LoVo (cell line): Measurements from ENCODE around the gene PLAGL2.
"Not testable (repeated sequence)": the region's sequence is repeated elsewhere in the genome, so short reads cannot be mapped to it uniquely, and the experiment has no call there.

Experiments used
- DNase-seq: peaks from one replicate; pipeline ENCODE4 v3.0.0-alpha.2; 2016; ENCODE audit warnings: low spot score

Gene PLAGL2

DNA sequence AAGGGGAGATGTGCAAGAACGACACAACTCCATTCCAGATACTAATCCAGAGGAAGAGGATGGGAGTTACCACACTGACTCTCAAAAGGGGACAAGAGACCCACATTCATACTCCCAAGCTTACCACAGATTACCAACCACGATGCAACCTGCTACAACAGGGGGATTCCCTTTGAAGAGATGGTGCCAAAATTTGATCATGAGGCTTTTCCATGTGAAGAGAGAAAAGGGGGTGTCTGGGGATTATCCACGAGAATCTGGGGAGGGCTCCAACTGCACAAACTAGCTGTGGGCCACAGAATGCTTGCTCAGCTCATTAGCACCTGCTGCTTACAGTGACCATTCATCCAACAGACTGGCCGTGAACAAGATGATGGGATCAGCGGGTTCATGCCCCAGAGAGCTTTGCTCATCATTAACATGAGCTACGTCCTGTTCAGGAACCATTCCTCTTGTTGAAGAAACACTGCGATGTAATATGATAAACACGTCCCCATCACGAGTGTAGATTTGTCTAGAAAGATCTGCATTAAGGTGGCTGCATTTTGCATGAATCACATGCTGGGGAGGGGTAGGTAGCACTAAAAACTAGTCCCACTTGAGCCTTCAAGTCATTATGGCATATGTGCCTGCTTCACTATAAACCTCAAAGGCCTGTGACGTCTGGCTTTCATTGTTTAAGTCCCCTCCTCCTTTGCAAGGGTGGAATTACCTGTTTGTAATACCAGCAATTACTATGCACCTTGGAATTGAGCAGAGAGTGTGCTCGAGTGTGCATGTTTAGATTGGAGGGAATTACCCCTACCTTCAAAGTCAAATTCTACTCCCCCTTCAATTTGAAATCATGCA is 4.0 kb downstream of the PLAGL2 start:
- no peak for DNase-seq

DNA sequence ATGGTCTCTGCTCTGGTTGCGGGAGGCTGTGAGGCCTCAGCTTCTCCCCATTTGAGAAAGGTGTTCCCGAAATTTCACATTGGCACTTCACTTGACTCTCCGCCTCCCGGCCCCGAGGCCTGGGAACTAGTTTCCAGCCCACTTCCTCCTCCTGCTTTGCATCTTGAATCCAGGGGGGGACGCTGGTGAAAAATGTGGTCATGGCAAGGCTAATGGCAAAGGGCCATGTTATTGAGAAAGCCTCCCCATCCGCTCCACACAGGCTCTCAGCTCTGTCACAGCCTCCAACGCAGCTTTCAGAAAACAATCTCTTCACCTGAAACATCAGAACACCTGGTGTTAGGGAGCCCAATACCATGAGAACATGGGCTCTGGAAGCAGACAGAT is 5.6 kb downstream of the PLAGL2 start:
- no peak for DNase-seq

- DNase-seq = no peak
These were observed 6.1 kb downstream of the PLAGL2 start for GRCh38 chr20:32201296-32201976.

DNA sequence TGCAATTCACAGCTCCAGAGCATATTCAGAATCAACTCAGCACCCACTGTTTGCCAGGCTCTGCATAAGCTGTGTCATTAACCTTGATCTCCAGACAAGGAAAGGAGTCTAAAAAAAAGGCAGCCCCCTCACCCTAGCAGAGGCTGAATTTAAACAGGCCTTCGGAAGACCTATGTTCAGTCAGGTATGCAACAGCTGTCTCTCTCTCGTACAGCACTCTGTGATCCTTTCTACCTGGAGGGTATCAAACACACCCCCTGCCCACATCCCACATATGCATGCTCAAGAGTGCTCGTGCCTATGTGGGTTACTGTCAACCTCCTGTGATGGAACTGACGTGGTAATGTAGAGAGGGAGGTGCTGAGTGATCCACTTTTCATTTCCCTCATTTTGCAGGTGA is 8.5 kb downstream of the PLAGL2 start:
- DNase-seq = no peak

- DNase-seq = not testable (repeated sequence)
These were observed 10.4 kb downstream of the PLAGL2 start for GRCh38 chr20:32197136-32197535.

DNA sequence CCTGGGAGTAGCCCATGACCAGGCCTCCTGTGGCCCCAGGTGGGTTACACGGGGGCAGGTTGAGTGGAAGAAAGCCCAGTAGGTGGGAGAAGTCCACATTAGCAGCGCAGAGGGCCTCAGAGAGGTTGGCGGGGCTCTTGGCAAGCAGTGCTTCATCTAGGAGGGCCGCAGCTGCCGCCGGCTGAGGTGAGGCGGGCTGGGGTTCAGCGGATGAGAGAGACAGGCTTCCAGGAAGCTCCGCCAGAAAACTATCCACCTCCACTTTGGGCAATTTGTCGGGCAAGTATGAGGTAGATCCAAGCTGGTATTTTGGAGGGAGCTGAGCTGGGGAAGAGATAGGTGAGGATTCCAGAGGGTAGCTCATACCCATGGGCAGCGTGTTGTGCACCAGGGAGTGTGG is 10.9 kb downstream of the PLAGL2 start:
- not testable (repeated sequence) for DNase-seq

DNA sequence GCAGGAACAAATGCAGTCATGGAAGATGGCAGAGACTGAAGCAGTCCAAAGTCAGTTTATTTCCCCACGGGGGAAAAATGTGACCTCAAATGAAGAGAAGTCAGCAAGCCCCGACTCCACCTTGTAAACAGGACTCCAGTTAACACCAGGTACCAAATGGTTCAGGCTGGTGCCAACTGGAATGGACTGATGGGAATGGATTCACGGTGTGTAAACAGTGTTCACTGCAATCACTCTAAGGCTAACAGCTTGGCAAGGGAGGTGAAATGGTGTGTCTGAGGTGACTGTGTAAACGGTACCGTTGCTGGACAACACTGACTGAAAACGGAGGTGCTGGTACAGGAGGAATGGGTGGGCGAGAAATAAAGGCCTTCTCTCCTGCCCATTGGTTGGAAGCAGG is 12.0 kb downstream of the PLAGL2 start:
- no peak for DNase-seq

- no peak for DNase-seq
These were observed 13.5 kb downstream of the PLAGL2 start for GRCh38 chr20:32193996-32194395.

GRCh38 chr20:32193336-32193735 is 14.2 kb downstream of the PLAGL2 start:
- DNase-seq = not testable (repeated sequence)

- no peak for DNase-seq
These were observed 14.8 kb downstream of the PLAGL2 start for GRCh38 chr20:32192698-32193097.

DNA sequence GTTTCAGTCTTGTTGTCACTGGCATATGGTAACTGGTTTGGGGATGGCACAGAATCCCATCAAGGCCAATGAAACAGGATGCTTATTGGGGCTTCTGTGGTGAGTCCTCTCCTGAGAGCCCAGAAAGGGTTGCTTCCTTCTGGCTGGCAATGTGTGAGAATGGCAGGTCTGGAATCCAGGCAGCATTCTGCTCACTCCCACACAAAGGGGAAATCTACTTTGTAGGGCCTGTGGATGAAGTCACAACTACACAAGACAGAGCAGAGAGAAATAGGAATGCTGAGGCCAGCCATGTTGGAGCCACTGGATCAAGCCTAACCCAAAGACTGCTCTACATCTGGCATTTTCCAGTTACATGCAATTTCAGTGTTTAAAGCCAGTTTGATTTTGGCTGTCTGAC is 15.7 kb downstream of the PLAGL2 start:
- DNase-seq = no peak

DNA sequence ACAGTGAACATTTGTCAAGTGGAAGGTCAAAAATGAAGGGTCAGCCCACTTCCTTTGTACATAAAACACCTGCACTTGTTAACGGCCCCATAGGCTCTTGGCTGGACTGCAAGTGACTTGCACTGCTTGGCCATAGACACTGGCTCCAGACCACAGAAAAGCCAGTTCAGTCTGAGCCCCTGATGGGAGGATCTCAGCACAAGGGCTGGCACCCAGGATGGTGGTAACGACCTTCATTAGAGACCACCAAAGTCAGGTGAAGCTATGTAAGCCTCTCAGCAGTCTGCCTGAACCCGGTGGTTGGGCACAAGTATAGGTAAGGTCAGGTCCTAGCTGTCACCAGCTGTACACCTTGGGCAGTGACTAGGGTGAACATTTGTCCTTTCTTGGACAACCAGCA is 16.1 kb downstream of the PLAGL2 start:
- DNase-seq = no peak

- DNase-seq = no peak
These were observed 16.7 kb downstream of the PLAGL2 start for GRCh38 chr20:32190616-32191415.

- no peak for DNase-seq
These were observed 17.6 kb downstream of the PLAGL2 start for GRCh38 chr20:32189691-32190615.

DNA sequence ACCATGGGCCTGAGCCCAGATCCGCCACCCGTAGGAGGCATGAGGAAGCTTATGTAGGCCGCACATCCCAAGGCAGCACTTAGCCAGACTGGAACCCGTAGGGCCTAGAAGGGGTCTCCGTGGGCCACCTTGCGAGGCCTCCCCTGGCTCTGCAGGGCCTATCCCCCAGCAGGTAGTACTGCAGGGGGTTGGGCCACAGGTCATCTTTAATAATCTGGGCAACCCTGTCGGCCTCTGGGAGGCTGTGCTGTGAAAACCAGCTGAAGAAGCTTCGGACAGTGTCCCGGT is 18.5 kb downstream of the PLAGL2 start:
- DNase-seq = no peak

- no peak for DNase-seq
These were observed 19.0 kb downstream of the PLAGL2 start for GRCh38 chr20:32188376-32189122.

DNA sequence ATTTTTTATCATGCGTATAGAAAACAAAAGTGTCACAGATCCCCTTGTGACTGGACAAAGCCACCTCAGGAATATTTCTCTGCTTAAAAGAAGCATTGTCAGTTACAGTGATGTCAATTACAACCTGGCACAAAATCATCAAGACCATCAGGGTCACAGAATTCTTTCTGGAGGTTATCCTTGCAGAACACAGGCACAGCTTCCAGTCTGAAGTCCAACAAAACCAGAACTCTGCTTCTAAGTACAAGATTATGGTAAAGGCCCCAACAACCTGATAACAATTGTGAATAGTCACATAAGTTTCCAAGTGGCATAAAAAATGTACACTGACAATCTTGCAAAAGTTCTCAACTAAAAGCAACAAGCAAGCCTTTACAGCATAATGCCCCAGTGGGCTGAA is 21.0 kb downstream of the PLAGL2 start:
- DNase-seq = no peak

- DNase-seq = no peak
These were observed 22.5 kb downstream of the PLAGL2 start for GRCh38 chr20:32184961-32185603.

DNA sequence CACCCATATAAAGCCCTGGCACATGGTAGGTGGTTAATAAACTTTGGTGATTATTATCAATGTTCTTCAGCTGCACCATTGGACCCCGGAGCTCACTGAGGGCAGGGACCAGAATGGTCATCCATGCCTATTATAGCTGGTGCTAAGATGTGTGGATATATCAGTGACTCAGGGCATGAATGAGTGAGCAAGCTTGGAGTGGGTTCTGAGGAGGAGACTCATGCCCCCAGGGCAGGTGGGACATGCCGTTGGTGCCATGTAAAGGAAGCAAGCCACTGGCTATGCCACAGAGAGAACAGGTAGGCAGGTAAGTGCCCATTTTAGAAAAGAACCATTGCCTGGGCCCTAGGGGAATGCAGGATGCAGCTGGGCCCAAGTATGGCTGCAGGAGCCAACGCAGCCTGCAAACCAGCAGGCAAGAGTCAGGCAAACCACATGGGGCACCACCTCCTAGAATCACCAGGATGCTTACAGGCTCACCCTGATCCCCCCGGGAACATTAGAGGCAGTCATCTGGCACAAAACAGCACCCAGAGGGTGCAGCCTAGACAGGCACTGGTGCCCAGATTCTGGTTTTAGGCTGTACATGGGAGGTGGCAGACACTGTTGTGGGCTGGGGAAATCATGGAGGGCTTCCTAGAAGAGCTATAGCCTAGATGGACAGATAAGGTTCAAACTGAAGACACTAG is 23.5 kb downstream of the PLAGL2 start:
- DNase-seq = no peak

- DNase-seq = no peak
These were observed 25.9 kb downstream of the PLAGL2 start for GRCh38 chr20:32181606-32182005.
